Measurements from ENCODE around the gene CCDC185. TPM values are rescaled to one million over a fixed set of nuclear protein-coding genes. Genes with fewer than 3 reads are reported as not detected.

CCDC185 gene
- total RNA-seq, 1 experiment from 2014 or later = not detected

DNA sequence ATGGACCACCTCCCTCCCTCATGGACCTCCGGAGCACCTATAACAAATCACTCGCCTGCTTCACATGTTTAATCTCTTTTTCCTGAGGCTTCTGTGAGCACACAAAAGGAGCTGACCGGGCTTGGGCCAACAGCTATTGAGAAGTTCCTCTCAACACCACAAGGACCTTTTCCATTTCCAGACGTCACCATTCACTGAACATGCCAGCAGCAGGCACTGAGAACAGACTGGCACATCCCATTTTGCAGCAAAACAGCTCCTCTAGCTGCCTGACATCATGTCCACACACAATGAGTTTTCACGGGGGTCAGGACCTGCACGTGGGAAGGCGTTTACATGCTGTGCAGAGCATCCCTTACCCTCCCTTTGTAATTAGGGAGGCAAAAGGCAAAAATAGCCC, 40.3 kb upstream of the CCDC185 start:
- Histone ChIP-seq H3K27ac (no peak overlapping the region), H3K4me3 (no peak overlapping the region), H3K9me3 (ENCODE audit: insufficient read depth, low read depth) (no peaks in the 10 kb centered on the region), H3K79me2 (ENCODE audit: low read depth) (no peaks in the 10 kb centered on the region), H2AFZ (no peak overlapping the region), H3F3A (ENCODE audit: insufficient read depth, low read depth) (no peaks in the 10 kb centered on the region), H3K9me2 (ENCODE audit: insufficient read depth) (no peaks in the 10 kb centered on the region), H3K4me1 (replicated peaks; ENCODE audit: insufficient read depth) (no peaks in the 10 kb centered on the region), H3K36me3 (ENCODE audit: low read depth) (no peaks in the 10 kb centered on the region), H3K27me3 (ENCODE audit: insufficient read depth, low read depth) (peaks cover 17% of the 10 kb centered on the region), H3K4me2 (no peak overlapping the region), H4K20me1 (ENCODE audit: insufficient read depth) (no peaks in the 10 kb centered on the region)
- BruUV-seq (replicated peaks) = no TSS peak
- ChIA-PET POLR2A (ENCODE audit: unreplicated experiment) (interaction anchor here (0.7 kb wide), 1 partner anchor 42 kb away, joined by 9 read pairs; no protein-coding TSS in a partner anchor), CTCF (no interaction called here)
- no peak for DNase-seq
- intact Hi-C loops (cut with micrococcal nuclease; ENCODE audit: unreplicated experiment) = no loop called here
- TF ChIP-seq, protein P1, sequence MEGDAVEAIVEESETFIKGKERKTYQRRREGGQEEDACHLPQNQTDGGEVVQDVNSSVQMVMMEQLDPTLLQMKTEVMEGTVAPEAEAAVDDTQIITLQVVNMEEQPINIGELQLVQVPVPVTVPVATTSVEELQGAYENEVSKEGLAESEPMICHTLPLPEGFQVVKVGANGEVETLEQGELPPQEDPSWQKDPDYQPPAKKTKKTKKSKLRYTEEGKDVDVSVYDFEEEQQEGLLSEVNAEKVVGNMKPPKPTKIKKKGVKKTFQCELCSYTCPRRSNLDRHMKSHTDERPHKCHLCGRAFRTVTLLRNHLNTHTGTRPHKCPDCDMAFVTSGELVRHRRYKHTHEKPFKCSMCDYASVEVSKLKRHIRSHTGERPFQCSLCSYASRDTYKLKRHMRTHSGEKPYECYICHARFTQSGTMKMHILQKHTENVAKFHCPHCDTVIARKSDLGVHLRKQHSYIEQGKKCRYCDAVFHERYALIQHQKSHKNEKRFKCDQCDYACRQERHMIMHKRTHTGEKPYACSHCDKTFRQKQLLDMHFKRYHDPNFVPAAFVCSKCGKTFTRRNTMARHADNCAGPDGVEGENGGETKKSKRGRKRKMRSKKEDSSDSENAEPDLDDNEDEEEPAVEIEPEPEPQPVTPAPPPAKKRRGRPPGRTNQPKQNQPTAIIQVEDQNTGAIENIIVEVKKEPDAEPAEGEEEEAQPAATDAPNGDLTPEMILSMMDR (conservative IDR thresholded peaks at IDR 0.05) = no peak
- TF ChIP-seq EZH2 (IDR thresholded peaks at IDR 0.05; ENCODE audit: low read depth) = no peak

DNA sequence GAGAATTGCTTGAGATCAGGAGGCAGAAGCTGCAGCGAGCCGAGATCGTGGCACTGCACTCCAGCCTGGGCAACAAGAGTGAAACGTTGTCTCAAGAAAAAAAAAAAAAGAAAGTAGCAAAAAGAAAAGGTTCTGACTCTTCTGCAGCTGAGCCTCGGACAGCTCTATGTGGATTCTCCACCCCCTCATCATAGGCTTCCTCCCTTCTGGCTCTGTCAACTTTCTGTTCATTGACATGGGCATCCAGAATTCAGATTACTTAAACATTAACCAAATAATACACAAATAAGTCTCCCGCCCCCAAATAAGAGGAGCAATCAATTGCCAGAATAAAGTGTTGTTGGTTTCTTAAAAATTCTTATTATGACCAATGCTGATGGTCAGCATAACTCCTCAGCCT, 39.3 kb upstream of the CCDC185 start:
- DNase-seq = no peak
- no peaks in the 10 kb centered on the region for H3K9me3 ChIP-seq (ENCODE audit: insufficient read depth, low read depth)
- ChIA-PET POLR2A (ENCODE audit: unreplicated experiment) (interaction anchor here (0.6 to 0.7 kb wide), 2 partner anchors 361 to 416 kb away, joined by 3 to 6 read pairs; no protein-coding TSS in a partner anchor), CTCF (no interaction called here)
- no peak for TF ChIP-seq EZH2 (IDR thresholded peaks at IDR 0.05; ENCODE audit: low read depth)
- TF ChIP-seq, protein P1 (conservative IDR thresholded peaks at IDR 0.05) = no peak
- no peaks in the 10 kb centered on the region for H3K79me2 ChIP-seq (ENCODE audit: low read depth)
- intact Hi-C loops (cut with micrococcal nuclease; ENCODE audit: unreplicated experiment) = no loop called here
- no peak overlapping the region for H2AFZ ChIP-seq
- H3K4me1 ChIP-seq (replicated peaks; ENCODE audit: insufficient read depth) = no peaks in the 10 kb centered on the region
- no peak overlapping the region for H3K4me3 ChIP-seq
- BruUV-seq (replicated peaks) = no TSS peak
- no peaks in the 10 kb centered on the region for H3K36me3 ChIP-seq (ENCODE audit: low read depth)
- H3F3A ChIP-seq (ENCODE audit: insufficient read depth, low read depth) = no peaks in the 10 kb centered on the region
- peaks cover 20% of the 10 kb centered on the region for H3K27me3 ChIP-seq (ENCODE audit: insufficient read depth, low read depth)
- H3K27ac ChIP-seq = no peak overlapping the region
- no peak overlapping the region for H3K4me2 ChIP-seq
- H4K20me1 ChIP-seq (ENCODE audit: insufficient read depth) = no peaks in the 10 kb centered on the region
- no peaks in the 10 kb centered on the region for H3K9me2 ChIP-seq (ENCODE audit: insufficient read depth)

DNA sequence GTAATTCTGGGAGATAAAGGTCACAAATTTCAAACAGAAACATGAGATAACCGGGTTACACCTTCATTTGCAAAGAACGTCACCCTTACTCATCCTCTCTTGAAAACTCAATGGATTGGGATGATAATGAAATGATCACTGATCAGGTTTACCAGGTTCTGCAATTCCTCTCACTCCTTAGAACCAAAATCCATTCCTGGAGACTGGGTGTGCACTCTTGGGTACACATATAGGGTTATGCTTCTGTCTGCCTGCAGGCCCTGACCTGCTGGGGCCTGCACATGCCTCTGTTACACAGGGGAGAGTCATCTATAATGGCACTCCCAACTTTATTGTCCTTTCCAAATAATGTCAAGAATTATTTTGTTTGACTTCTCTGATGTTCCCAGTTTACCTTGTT, 37.5 kb upstream of the CCDC185 start:
- TF ChIP-seq, protein P1 (conservative IDR thresholded peaks at IDR 0.05) = no peak
- TF ChIP-seq EZH2 (IDR thresholded peaks at IDR 0.05; ENCODE audit: low read depth) = no peak
- Histone ChIP-seq H2AFZ (no peak overlapping the region), H4K20me1 (ENCODE audit: insufficient read depth) (no peaks in the 10 kb centered on the region), H3K4me1 (replicated peaks; ENCODE audit: insufficient read depth) (no peaks in the 10 kb centered on the region), H3F3A (ENCODE audit: insufficient read depth, low read depth) (no peaks in the 10 kb centered on the region), H3K9me2 (ENCODE audit: insufficient read depth) (no peaks in the 10 kb centered on the region), H3K79me2 (ENCODE audit: low read depth) (no peaks in the 10 kb centered on the region), H3K4me2 (no peak overlapping the region), H3K27ac (no peak overlapping the region), H3K27me3 (ENCODE audit: insufficient read depth, low read depth) (peaks cover 37% of the 10 kb centered on the region), H3K4me3 (no peak overlapping the region), H3K36me3 (ENCODE audit: low read depth) (no peaks in the 10 kb centered on the region), H3K9me3 (ENCODE audit: insufficient read depth, low read depth) (no peaks in the 10 kb centered on the region)
- no peak for DNase-seq
- CTCF ChIA-PET = no interaction called here
- POLR2A ChIA-PET (ENCODE audit: unreplicated experiment) = no interaction called here
- intact Hi-C loops (cut with micrococcal nuclease; ENCODE audit: unreplicated experiment) = no loop called here
- BruUV-seq (replicated peaks) = no TSS peak

All from PC-9 (cell line).